WTC11 (cell line): Measurements from ENCODE around the gene MACROD2. TPM values are rescaled to one million over a fixed set of nuclear protein-coding genes. Genes with fewer than 3 reads are reported as not detected.
A peak's percentile ranks its signal among the peaks of the same experiment; 100 is the strongest.

Experiments used
- ATAC-seq: fragments of 200-7000 bp; cut with Tn5 transposase; 2 replicates; pipeline ENCODE4 v1.10.0; 2021; ENCODE audit warnings: mild to moderate bottlenecking, moderate library complexity
- CTCF ChIA-PET: fragments of 300-600 bp; sonication (Branson Sonifier 250); formaldehyde crosslinking; loops from one replicate; lab custom pipeline; 2021; ENCODE audit warnings: antibody characterized with exemption; lab: Charles Lee
- POLR2A ChIA-PET: fragments of 350-600 bp; sonication (Branson Sonifier 250); formaldehyde crosslinking; loops from one replicate; lab custom pipeline; 2021; ENCODE audit warnings: antibody characterized with exemption; lab: Charles Lee
- DNase-seq: peaks from one replicate; pipeline ENCODE4 v3.0.0; 2021; ENCODE audit warnings: low spot score
- H3K27ac Mint-ChIP-seq: 2 replicates; pipeline ENCODE4 v1.8.0; 2021; ENCODE audit warnings: mixed read lengths
- H3K27me3 Mint-ChIP-seq: 2 replicates; pipeline ENCODE4 v1.8.0; 2021; ENCODE audit warnings: low read depth, mild to moderate bottlenecking, moderate library complexity, mixed read lengths
- H3K36me3 Mint-ChIP-seq: 2 replicates; pipeline ENCODE4 v1.8.0; 2021; ENCODE audit warnings: mixed read lengths
- H3K4me1 Mint-ChIP-seq: 2 replicates; pipeline ENCODE4 v1.8.0; 2022; ENCODE audit warnings: mixed read lengths
- H3K4me3 Mint-ChIP-seq: 2 replicates; pipeline ENCODE4 v1.8.0; 2021; ENCODE audit warnings: mild to moderate bottlenecking, moderate library complexity, mixed read lengths
- H3K9me3 Mint-ChIP-seq: 2 replicates; pipeline ENCODE4 v1.8.0; 2021; ENCODE audit warnings: mixed read lengths
- ATF2 ChIP-seq: sonication (generic); formaldehyde crosslinking; IDR thresholded peaks from 2 replicates; pipeline ENCODE4 v1.8.1; 2022; ENCODE audit warnings: low read depth, missing genetic modification reagents, borderline replicate concordance
- CREM ChIP-seq: sonication (generic); formaldehyde crosslinking; IDR thresholded peaks from 2 replicates; pipeline ENCODE4 v1.8.1; 2022; ENCODE audit warnings: mild to moderate bottlenecking, missing genetic modification reagents, moderate library complexity
- GRHL2 ChIP-seq: fragments of 250-450 bp; sonication (Bioruptor Pico); IDR thresholded peaks from 2 replicates; pipeline ENCODE4 v1.8.0; 2022; ENCODE audit warnings: mild to moderate bottlenecking, moderate library complexity; ENCODE audit not compliant: insufficient replicate concordance, severe bottlenecking
- JAZF1 ChIP-seq: fragments of 250-450 bp; sonication (Bioruptor Pico); IDR thresholded peaks from 2 replicates; pipeline ENCODE4 v1.9.0; 2021; ENCODE audit warnings: moderate library complexity, mild to moderate bottlenecking, inconsistent platforms
- MAX ChIP-seq: sonication (generic); formaldehyde crosslinking; IDR thresholded peaks from 2 replicates; pipeline ENCODE4 v1.8.0; 2022; ENCODE audit warnings: mild to moderate bottlenecking, missing genetic modification reagents
- MLX ChIP-seq: sonication (generic); formaldehyde crosslinking; IDR thresholded peaks from 2 replicates; pipeline ENCODE4 v1.8.1; 2023; ENCODE audit warnings: mild to moderate bottlenecking, missing genetic modification reagents, moderate library complexity
- NR3C1 ChIP-seq: sonication (generic); formaldehyde crosslinking; conservative IDR thresholded peaks from 2 replicates; pipeline ENCODE4 v1.8.1; 2023; ENCODE audit warnings: low read depth, mild to moderate bottlenecking, missing genetic modification reagents
- PRDM15 ChIP-seq: sonication (generic); formaldehyde crosslinking; IDR thresholded peaks from 2 replicates; pipeline ENCODE4 v1.8.0; 2022; ENCODE audit warnings: missing genetic modification reagents
- PREB ChIP-seq: sonication (generic); formaldehyde crosslinking; IDR thresholded peaks from 2 replicates; pipeline ENCODE4 v1.8.1; 2022; ENCODE audit warnings: mild to moderate bottlenecking, missing genetic modification reagents, moderate library complexity, borderline replicate concordance
- TP53 ChIP-seq: sonication (generic); formaldehyde crosslinking; IDR thresholded peaks from 2 replicates; pipeline ENCODE4 v1.8.1; 2023; ENCODE audit warnings: mild to moderate bottlenecking, missing genetic modification reagents
- ZBTB21 ChIP-seq: sonication (generic); formaldehyde crosslinking; IDR thresholded peaks from 2 replicates; pipeline ENCODE4 v1.8.1; 2023; ENCODE audit warnings: mild to moderate bottlenecking, missing genetic modification reagents, borderline replicate concordance
- ZBTB43 ChIP-seq: sonication (generic); formaldehyde crosslinking; IDR thresholded peaks from 2 replicates; pipeline ENCODE4 v1.8.1; 2023; ENCODE audit warnings: mild to moderate bottlenecking, missing genetic modification reagents
- ZMAT4 ChIP-seq: fragments of 250-450 bp; sonication (Bioruptor Pico); IDR thresholded peaks from 2 replicates; pipeline ENCODE4 v1.9.0; 2021; ENCODE audit warnings: mild to moderate bottlenecking
- ZNF219 ChIP-seq: sonication (generic); formaldehyde crosslinking; IDR thresholded peaks from 2 replicates; pipeline ENCODE4 v1.8.0; 2023; ENCODE audit warnings: missing genetic modification reagents, mild to moderate bottlenecking, borderline replicate concordance
- ZNF263 ChIP-seq: sonication (generic); formaldehyde crosslinking; IDR thresholded peaks from 2 replicates; pipeline ENCODE4 v1.8.1; 2022; ENCODE audit warnings: low read depth, mild to moderate bottlenecking, moderate library complexity, missing genetic modification reagents
- ZNF317 ChIP-seq: sonication (generic); formaldehyde crosslinking; IDR thresholded peaks from 2 replicates; pipeline ENCODE4 v1.8.1; 2023; ENCODE audit warnings: low read depth, mild to moderate bottlenecking, moderate library complexity, missing genetic modification reagents, borderline replicate concordance
- ZNF512 ChIP-seq: sonication (generic); formaldehyde crosslinking; IDR thresholded peaks from 2 replicates; pipeline ENCODE4 v1.8.1; 2022; ENCODE audit warnings: missing genetic modification reagents, borderline replicate concordance
- ZNF532 ChIP-seq: fragments of 250-450 bp; sonication (Bioruptor Pico); IDR thresholded peaks from 2 replicates; pipeline ENCODE4 v1.9.0; 2021; ENCODE audit warnings: mild to moderate bottlenecking, borderline replicate concordance
- total RNA-seq: library from RNA; stranded (reverse); gene quantifications from 3 replicates; pipeline ENCODE4 v1.2.3, GENCODE V29; 2021

MACROD2 gene
- total RNA-seq, 1 experiment from 2014 or later: 4.1 TPM

- no peaks in the 10 kb centered on the region for H3K9me3 Mint-ChIP-seq
- H3K4me1 Mint-ChIP-seq: peaks cover 4% of the 10 kb centered on the region
- no peak overlapping the region for H3K4me3 Mint-ChIP-seq
- no peak overlapping the region for H3K27ac Mint-ChIP-seq
- TF ChIP-seq CREM (no peak), ZNF317 (no peak), MLX (CRISPR knock-in tag) (no peak), ZBTB43 (CRISPR knock-in tag) (no peak), PRDM15 (CRISPR knock-in tag) (no peak)
- DNase-seq: no peak
- no peaks in the 10 kb centered on the region for H3K36me3 Mint-ChIP-seq
- ATAC-seq: no peak
- ChIA-PET CTCF (no interaction called here), POLR2A (no interaction called here)
- peaks cover 7% of the 10 kb centered on the region for H3K27me3 Mint-ChIP-seq
Measured at GRCh38 chr20:14751191-14751590, 755.9 kb downstream of the MACROD2 start.

GRCh38 chr20:14757728-14758127, 762.4 kb downstream of the MACROD2 start:
- peaks cover 17% of the 10 kb centered on the region for H3K4me1 Mint-ChIP-seq
- TF ChIP-seq TP53 (CRISPR knock-in tag): no peak
- no peak for TF ChIP-seq GRHL2 (CRISPR knock-in tag)
- no peak for TF ChIP-seq ZNF263 (CRISPR knock-in tag)
- no peak for TF ChIP-seq MAX (CRISPR knock-in tag)
- no peak for TF ChIP-seq ZNF532 (CRISPR knock-in tag)
- no peak for TF ChIP-seq MLX (CRISPR knock-in tag)
- no peak for TF ChIP-seq ZNF219
- no peak for TF ChIP-seq ZNF512 (CRISPR knock-in tag)
- no peak for TF ChIP-seq ATF2 (CRISPR knock-in tag)
- no peak for TF ChIP-seq NR3C1 (CRISPR knock-in tag)
- no peak for TF ChIP-seq ZBTB21
- no peak for TF ChIP-seq JAZF1 (CRISPR knock-in tag)
- no peak for TF ChIP-seq PREB (CRISPR knock-in tag)
- no peak for TF ChIP-seq ZMAT4 (CRISPR knock-in tag)

More at GRCh38 chr20:14757728-14758127, 762.4 kb downstream of the MACROD2 start:
- H3K27me3 Mint-ChIP-seq: no peaks in the 10 kb centered on the region
- CTCF ChIA-PET: interaction anchor here (0.5 to 2.2 kb wide), 3 partner anchors 349 to 424 kb away, joined by 3 to 13 read pairs (median 3); partner anchors contain the start of gene FLRT3
- H3K27ac Mint-ChIP-seq: no peak overlapping the region
- DNase-seq: peak; percentile 47
- POLR2A ChIA-PET: interaction anchor here (0.6 kb wide), 1 partner anchor 1288 kb away, joined by 7 read pairs; no protein-coding TSS in a partner anchor
- no peak overlapping the region for H3K4me3 Mint-ChIP-seq
- no peak for ATAC-seq
- no peaks in the 10 kb centered on the region for H3K36me3 Mint-ChIP-seq
- H3K9me3 Mint-ChIP-seq: no peaks in the 10 kb centered on the region
